NOMO-1 treated with dmso at 0.1 percent for 144 hours (cell line): ENCODE results near the gene FARSA.
"Not testable (repeated sequence)": the region's sequence is repeated elsewhere in the genome, so short reads cannot be mapped to it uniquely, and the experiment has no call there.

Experiments
- DNase-seq: peaks from one replicate; lab custom pipeline; 2025; ENCODE audit not compliant: unreplicated experiment; lab: John Stamatoyannopoulos, UW

The FARSA gene

DNA sequence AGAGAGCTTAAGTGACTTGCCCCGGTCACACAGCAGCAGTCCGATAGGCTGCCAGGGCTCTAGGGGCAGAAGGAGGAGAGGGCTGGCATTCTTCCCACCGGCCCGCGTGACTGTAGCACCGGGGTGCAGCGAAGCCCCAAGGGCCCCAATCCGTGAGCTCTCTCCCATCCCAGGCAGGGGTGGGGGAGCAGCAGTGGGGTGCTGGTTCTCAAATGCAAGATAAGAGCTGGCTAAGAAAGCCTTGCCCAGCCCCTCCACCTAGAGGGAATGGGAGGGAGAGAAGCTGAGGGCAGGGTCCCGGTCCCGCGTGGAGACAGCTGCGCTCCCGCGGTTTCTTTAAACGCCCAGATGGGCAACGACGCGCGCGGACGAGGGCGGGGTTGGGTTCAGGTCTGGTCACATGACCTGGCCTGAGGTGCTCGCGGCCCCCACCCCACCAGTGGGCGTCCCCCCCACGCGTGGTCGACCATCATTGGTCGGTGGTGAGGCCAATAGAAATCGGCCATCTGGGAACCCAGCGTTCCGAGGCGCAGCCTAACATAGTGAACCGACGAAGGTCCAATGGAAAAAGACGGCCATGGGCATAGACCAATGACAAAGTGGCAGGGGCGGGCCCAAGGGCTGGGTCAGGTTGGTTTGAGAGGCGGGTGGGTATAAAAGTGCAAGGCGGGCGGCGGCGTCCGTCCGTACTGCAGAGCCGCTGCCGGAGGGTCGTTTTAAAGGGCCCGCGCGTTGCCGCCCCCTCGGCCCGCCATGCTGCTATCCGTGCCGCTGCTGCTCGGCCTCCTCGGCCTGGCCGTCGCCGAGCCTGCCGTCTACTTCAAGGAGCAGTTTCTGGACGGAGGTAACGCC is 4.6 kb upstream of the FARSA start, which contains the start of gene CALR:
CALR (plus strand) TSS at position 683 of the 852 bp plus-strand sequence; CDS start at position 754, 71 bp downstream.
- DNase-seq: peak; percentile 100

DNA sequence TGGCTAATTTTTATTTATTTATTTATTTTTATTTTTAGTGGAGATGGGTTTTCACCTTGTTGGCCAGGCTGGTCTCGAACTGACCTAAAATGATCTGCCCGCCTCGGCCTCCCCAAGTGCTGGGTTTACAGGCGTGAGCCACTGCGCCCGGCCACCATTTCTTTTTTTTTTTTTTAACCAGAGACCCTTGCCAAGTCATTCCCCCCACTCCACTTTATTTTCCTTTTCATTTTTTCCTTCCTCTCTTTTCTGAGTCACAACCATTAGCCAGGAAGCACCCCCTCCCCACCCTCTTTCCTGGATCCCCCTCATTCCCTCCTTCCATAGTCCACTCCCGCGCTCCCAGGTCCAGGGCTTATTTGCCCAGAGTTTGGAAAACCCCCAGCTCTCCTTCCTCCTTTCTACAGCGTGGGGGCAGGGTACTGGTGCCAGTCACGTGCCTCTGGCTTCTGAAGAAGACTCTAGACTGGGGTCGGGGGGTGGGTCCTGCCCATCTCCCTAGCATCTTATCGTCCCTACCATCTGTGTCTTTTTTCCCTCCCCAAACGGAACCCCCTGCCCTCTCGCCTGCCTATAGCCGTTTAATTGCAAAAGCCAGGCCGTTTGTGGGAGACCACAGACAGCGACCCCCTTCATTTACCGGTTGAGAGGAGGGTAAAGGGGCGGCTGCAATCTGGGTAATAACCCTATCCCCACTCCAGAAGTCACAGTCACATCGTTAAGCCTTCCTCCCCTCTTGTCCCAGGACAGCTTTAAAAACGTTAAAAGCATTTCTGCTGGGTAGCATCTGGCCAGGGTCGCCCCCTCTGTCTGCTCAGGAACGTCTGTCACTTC is 3.8 kb upstream of the FARSA start:
- peak; percentile 83 for DNase-seq

- DNase-seq: no peak
Observed at GRCh38 chr19:12936582-12936981, 3.1 kb upstream of the FARSA start.

- no peak for DNase-seq
Observed at GRCh38 chr19:12935071-12935470, 1.6 kb upstream of the FARSA start.

- DNase-seq: no peak
Observed at GRCh38 chr19:12932392-12933286, 872 bp downstream of the FARSA start.

DNA sequence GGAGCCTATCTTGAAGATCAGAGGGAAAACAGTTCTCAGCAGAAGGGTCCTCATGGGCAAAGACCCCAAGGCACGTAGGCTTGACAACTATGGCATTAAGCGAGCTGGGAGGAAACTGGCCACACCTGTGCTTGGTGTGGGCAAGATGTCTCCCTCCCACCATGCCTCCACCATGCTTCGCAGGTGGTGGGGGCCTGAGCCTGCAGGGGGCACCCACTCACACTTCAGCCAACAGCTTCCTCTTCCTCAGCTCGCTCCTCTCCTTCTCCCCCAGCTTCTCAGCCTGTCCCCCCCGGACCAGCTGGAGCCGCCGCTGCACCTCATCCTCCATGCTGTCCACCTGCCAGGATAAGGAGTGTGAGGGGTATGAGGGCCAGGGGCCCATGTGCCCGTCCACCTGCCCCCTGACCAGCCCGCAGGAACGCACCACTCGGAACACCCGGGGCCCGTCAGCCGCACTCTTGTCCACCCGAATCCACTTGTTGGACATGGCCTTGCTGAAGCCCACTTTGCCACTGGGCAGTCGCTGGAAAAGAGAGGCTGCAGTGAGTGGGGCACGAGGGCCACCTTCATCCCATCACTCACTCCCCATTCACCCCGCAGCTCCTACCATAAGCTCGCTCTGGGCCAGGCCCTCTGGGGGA is 3.4 kb downstream of the FARSA start:
- DNase-seq: no peak

DNA sequence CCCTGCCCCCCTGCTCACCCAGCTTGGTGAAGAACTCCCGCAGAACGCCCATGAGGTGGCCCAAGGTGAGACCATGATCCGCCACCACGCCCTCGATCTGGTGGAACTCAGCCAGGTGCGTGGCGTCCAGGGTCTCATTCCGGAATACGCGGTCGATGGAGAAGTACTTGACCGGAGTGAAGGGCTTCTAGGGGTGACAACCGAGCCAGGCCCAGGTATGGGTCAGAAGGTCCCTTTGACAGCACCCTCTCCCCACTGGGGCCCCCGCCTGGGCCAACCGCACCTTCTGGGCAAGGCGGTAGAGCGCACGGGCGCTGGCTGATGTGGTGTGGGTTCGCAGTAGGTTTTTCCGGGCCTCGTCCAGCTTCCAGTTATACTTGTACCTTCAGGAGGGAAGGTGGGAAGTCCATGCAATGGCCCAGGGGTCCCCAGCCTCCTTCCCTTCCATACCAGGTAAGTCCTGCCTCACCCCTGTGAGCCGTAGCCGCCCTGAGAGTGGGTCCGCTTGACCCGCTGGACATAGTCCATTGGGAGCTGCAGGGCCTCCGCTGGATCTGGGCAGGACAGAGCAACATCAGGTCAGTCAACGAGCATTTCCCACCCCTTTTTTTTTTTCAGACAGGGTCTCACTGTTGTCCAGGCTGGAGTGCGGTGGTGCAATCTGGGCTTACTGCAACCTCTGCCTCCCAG is 8.7 kb downstream of the FARSA start:
- DNase-seq: no peak

GRCh38 chr19:12922959-12923358 is 10.6 kb downstream of the FARSA start:
- DNase-seq: no peak

- no peak for DNase-seq
Observed at GRCh38 chr19:12921047-12921446, 12.5 kb downstream of the FARSA start.

DNA sequence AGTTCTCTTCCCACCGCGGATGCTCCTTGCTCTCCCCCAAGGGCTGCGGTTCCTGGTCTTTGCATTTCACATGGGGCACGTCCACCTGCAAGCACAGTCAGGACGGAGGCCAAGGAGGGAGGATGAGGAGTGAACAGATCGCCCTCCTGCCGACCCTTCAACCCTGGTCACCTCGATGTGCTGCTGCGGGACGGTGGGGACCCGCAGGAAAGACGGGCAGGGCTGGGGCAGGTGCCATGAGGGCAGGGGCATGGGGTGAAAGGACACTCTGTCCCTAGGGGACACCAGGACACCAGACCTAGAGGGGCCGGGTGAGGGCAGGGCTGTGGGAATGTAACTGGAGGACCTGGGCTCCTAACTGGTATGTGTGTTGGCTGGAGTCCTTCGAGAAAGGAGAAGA is 15.3 kb downstream of the FARSA start:
- no peak for DNase-seq

DNA sequence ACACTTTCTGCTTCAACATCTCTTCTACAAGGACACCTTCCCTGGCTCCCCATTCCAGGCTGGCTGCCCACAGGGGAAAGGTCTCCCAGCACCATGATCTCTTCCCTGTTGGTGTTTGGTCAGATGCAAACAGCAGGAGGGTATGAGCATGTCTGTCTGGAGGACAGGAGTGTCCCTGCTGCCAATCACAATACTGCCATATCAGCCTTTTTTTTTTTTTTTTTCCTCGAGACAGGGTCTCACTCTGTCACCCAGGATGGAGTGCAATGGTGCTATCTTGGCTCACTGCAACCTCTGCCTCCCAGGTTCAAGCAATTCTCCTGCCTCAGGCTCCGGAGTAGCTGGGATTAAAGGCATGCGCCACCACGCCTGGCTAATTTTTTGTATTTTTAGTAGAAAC is 17.7 kb downstream of the FARSA start:
- not testable (repeated sequence) for DNase-seq

DNA sequence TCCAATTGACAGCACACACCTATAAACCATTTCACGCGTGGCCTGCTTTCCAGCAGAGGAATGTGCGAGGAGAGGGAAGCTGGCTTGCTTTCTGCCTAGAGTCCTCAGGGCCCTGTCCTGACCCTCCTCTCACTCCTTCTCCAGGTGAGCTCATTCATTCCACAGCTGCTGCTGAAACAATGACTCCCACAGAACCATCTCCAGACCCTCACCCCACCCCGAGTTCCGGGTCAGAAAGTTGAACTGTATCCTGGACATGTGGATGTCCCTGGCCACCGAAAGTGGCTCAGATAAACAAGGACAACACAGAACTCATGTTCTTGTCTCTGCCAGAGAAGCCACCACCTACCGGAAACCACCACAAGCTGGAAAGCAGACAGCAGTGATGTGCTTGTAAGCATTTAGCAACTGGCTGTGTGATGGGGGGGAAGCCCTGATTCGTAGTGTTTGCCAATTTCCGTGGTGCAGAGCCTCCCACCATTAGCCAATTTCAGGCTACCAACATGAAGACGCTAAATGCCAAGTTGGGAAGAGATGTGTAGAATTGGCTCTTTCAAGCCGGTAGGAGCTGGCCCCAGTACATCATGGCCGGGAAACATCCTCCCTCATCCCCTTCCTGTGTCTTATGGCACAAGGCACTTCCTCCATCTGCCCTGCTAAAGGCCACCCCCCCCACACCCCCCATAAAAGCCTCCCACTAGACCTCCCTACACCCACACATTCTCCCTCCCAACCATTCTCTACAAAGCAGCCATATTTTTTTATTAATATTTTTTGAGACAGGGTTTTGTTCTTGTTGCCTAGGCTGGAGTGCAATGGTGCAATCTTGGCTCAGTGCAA is 19.4 kb downstream of the FARSA start:
- DNase-seq: peak; percentile 37

- DNase-seq: no peak
Observed at GRCh38 chr19:12913011-12913561, 20.4 kb downstream of the FARSA start.

GRCh38 chr19:12912571-12912970 is 20.9 kb downstream of the FARSA start:
- DNase-seq: no peak

GRCh38 chr19:12907166-12907565 is 26.3 kb downstream of the FARSA start:
- DNase-seq: no peak

GRCh38 chr19:12899891-12900518 is 33.5 kb downstream of the FARSA start:
- no peak for DNase-seq

GRCh38 chr19:12896460-12896859 is 37.1 kb downstream of the FARSA start:
- DNase-seq: no peak

GRCh38 chr19:12893582-12893981 is 39.9 kb downstream of the FARSA start:
- DNase-seq: no peak
